GM12878 (cell line): Measurements from ENCODE around the gene IFT122. TPM values are rescaled to one million over a fixed set of nuclear protein-coding genes. Genes with fewer than 3 reads are reported as not detected.

Experiments used
- ATAC-seq: fragments of 200-7000 bp; cut with Tn5 transposase; 3 replicates; pipeline ENCODE4 v1.9.1; 2020; ENCODE audit warnings: mild to moderate bottlenecking, moderate library complexity
- BruUV-seq: library from RNA; stranded (reverse); fragments of 400-500 nt; replicated peaks from 2 replicates; lab custom pipeline; 2021; lab: Mats Ljungman, UMichigan
- CTCF ChIA-PET: fragments of 300-600 bp; sonication (Branson Sonifier 250); formaldehyde crosslinking; extraction: SDS; loops from one replicate; lab custom pipeline; 2021; ENCODE audit warnings: inconsistent platforms; lab: Yijun Ruan, JAX
- POLR2A ChIA-PET: fragments of 350-600 bp; formaldehyde crosslinking; extraction: SDS; loops from one replicate; lab custom pipeline; 2021; ENCODE audit warnings: inconsistent platforms; lab: Charles Lee
- RAD21 ChIA-PET: fragments of 300-600 bp; sonication (Branson Sonifier 250); formaldehyde crosslinking; loops from one replicate; lab custom pipeline; 2023; ENCODE audit warnings: antibody characterized with exemption; ENCODE audit not compliant: unreplicated experiment; lab: Charles Lee
- SMC1A ChIA-PET: fragments of 300-600 bp; sonication (Branson Sonifier 250); formaldehyde crosslinking; loops from one replicate; lab custom pipeline; 2023; ENCODE audit not compliant: unreplicated experiment, uncharacterized antibody; lab: Charles Lee
- DNase-seq: peaks from one replicate; pipeline ENCODE4 v3.0.0-alpha.2; 2011; ENCODE audit warnings: low read depth, low spot score
- FAIRE-seq: peaks from 3 replicates; lab custom pipeline; 2011; peaks lifted over from hg19 to GRCh38; lab: Jason Lieb, UNC
- H2AFZ ChIP-seq: 2 replicates; pipeline ENCODE4 v1.6.0; 2011; ENCODE audit warnings: low read depth, low read length, control low read depth; ENCODE audit not compliant: control insufficient read depth
- H3K27ac ChIP-seq: 2 replicates; pipeline ENCODE4 v1.5.1; 2011; ENCODE audit warnings: control low read depth; ENCODE audit not compliant: control insufficient read depth, insufficient read depth
- H3K27me3 ChIP-seq, 2 experiments: replicated peaks in 1 of 2; 2 replicates each; pipeline versions ENCODE4 v1.6.0 to v1.6.1; 2011; ENCODE audit warnings: low read length in 1 of 2; ENCODE audit not compliant: control insufficient read depth in 2 of 2, insufficient read depth in 2 of 2
- H3K36me3 ChIP-seq, 2 experiments: 2 replicates each; pipeline ENCODE4 v1.5.1; 2011; ENCODE audit warnings: low read length in 1 of 2; ENCODE audit not compliant: control insufficient read depth in 2 of 2, insufficient read depth in 2 of 2
- H3K4me1 ChIP-seq: 2 replicates; pipeline ENCODE4 v1.6.1; 2011; ENCODE audit warnings: mild to moderate bottlenecking, low read length, moderate library complexity, mixed read lengths; ENCODE audit not compliant: control insufficient read depth, insufficient read depth
- H3K4me2 ChIP-seq: 2 replicates; pipeline ENCODE4 v1.6.0; 2011; ENCODE audit warnings: control low read depth; ENCODE audit not compliant: control insufficient read depth, insufficient read depth
- H3K4me3 ChIP-seq: fragments of 200-600 bp; sonication (generic); 2 replicates; pipeline ENCODE4 v1.5.1; 2016
- H3K79me2 ChIP-seq: 2 replicates; pipeline ENCODE4 v1.6.0; 2011; ENCODE audit warnings: low read length; ENCODE audit not compliant: control insufficient read depth, insufficient read depth
- H3K9ac ChIP-seq: 2 replicates; pipeline ENCODE4 v1.8.0; 2011; ENCODE audit warnings: low read length, control low read depth, mixed read lengths; ENCODE audit not compliant: control insufficient read depth, insufficient read depth
- H3K9me3 ChIP-seq: replicated peaks from 3 replicates; pipeline ENCODE4 v1.5.1; 2011; ENCODE audit warnings: mild to moderate bottlenecking, low read length; ENCODE audit not compliant: control insufficient read depth, insufficient read depth
- H4K20me1 ChIP-seq: 2 replicates; pipeline ENCODE4 v1.6.0; 2011; ENCODE audit not compliant: control insufficient read depth, insufficient read depth
- E2F8 ChIP-seq: fragments of 450-650 bp; IDR thresholded peaks from 2 replicates; pipeline ENCODE4 v1.6.1; 2018; ENCODE audit warnings: mild to moderate bottlenecking, low read depth, moderate library complexity; ENCODE audit not compliant: partially characterized antibody
- MAX ChIP-seq: IDR thresholded peaks from 2 replicates; pipeline ENCODE4 v1.6.1; 2012; ENCODE audit warnings: low read depth, low read length, improper control_type of control experiment
- NFIC ChIP-seq: IDR thresholded peaks from 2 replicates; pipeline ENCODE4 v1.6.1; 2012; ENCODE audit warnings: low read depth, mild to moderate bottlenecking, inconsistent platforms, low read length, moderate library complexity
- ZNF384 ChIP-seq: IDR thresholded peaks from 2 replicates; pipeline ENCODE4 v1.6.1; 2012; ENCODE audit warnings: low read depth, mild to moderate bottlenecking, low read length, improper control_type of control experiment, borderline replicate concordance
- WGBS: methylation state at CpG from one replicate; pipeline ENCODE4 v1.1.6; 2016; ENCODE audit warnings: low lambda C conversion rate; ENCODE audit not compliant: insufficient replicate concordance, insufficient coverage; ENCODE audit errors: missing lambda C conversion rate; 5-methylcytosine and 5-hydroxymethylcytosine counted together
- in situ Hi-C: fragments of 300-500 bp; cut with MboI; formaldehyde crosslinking; loops from 9 replicates; pipeline ENCODE4 v1.14.3; 2018; ENCODE audit warnings: mixed read lengths
- intact Hi-C: fragments of 100-400 bp; cut with micrococcal nuclease; formaldehyde crosslinking; loops from one replicate; pipeline ENCODE4 v1.14.2; 2022; ENCODE audit not compliant: unreplicated experiment
- polyA plus RNA-seq, 11 experiments: library from polyadenylated mRNA; depleted of rRNA in 4 of 11; unstranded in 6 of 11; stranded (reverse) in 5 of 11; fragments of >200 nt; fragmentation: Nextera tagmentation in 4 of 11; fragmentation: Illumina TruSeq in 1 of 11; extraction: Ambion mirVana in 4 of 11; extraction: Trizol in 1 of 11; gene quantifications; 1 replicate in 1 of 11; 2 replicates in 10 of 11; pipeline versions ENCODE4 v1.2.1 to v1.2.3, GENCODE V29; 2011 to 2016; ENCODE audit warnings: inconsistent platforms in 2 of 11, missing spikeins in 2 of 11, low read depth in 1 of 11
- total RNA-seq, 4 experiments: library from RNA; depleted of rRNA in 3 of 4; stranded (reverse); fragments of >200 nt in 3 of 4; fragmentation: Illumina TruSeq in 1 of 4; extraction: Trizol in 1 of 4; gene quantifications; 2 replicates each; pipeline versions ENCODE4 v1.2.1 to v1.2.3, GENCODE V29; 2013 to 2021
- TF ChIP-seq, protein P1 (sequence below): IDR thresholded peaks from 2 replicates; pipeline ENCODE4 v1.6.1; 2012; ENCODE audit warnings: low read depth, low read length, improper control_type of control experiment

Gene IFT122
- total and polyA plus RNA-seq, 10 of the 15 experiments (the other 5 are each of a cell fraction or from before 2014, with no cell fraction given) = 1.8 to 19.2 (median 8.4) TPM

- H3K27me3 ChIP-seq = no peaks in the 10 kb centered on the region
- POLR2A ChIA-PET = no interaction called here
- H3K9me3 ChIP-seq = no peaks in the 10 kb centered on the region
- SMC1A ChIA-PET = no interaction called here
- H3K4me2 ChIP-seq = no peak overlapping the region
- no peak for TF ChIP-seq MAX
- TF ChIP-seq, all 136 proteins: peak for 0
- BruUV-seq = no TSS peak
- CTCF ChIA-PET = no interaction called here
- no peak overlapping the region for H2AFZ ChIP-seq
- no peak overlapping the region for H3K9ac ChIP-seq
- H4K20me1 ChIP-seq = no peaks in the 10 kb centered on the region
- in situ Hi-C loops (no loop called here), intact Hi-C loops (no loop called here)
- H3K79me2 ChIP-seq = no peaks in the 10 kb centered on the region
- RAD21 ChIA-PET = interaction anchor here (1.7 kb wide), 1 partner anchor 77 kb away, joined by 4 read pairs; no protein-coding TSS in a partner anchor
- WGBS = 51% methylated on average over 18 of the region's 18 CpGs
- ATAC-seq (no peak), DNase-seq (no peak), FAIRE-seq (no peak)
- no peaks in the 10 kb centered on the region for H3K4me1 ChIP-seq
- H3K27ac ChIP-seq = no peak overlapping the region
- no peak overlapping the region for H3K4me3 ChIP-seq
- H3K36me3 ChIP-seq = no peaks in the 10 kb centered on the region
Measured at GRCh38 chr3:129567176-129567705, 127.2 kb downstream of the IFT122 start.

GRCh38 chr3:129567939-129568338 lies 127.9 kb downstream of the IFT122 start:
- Histone ChIP-seq H3K79me2 (no peaks in the 10 kb centered on the region), H3K4me1 (no peaks in the 10 kb centered on the region), H4K20me1 (no peaks in the 10 kb centered on the region), H3K36me3 (no peaks in the 10 kb centered on the region), H2AFZ (no peak overlapping the region), H3K27me3 (no peaks in the 10 kb centered on the region), H3K4me3 (no peak overlapping the region), H3K27ac (no peak overlapping the region), H3K9me3 (no peaks in the 10 kb centered on the region), H3K4me2 (no peak overlapping the region), H3K9ac (no peak overlapping the region)
- ChIA-PET RAD21 (interaction anchor here (1.7 kb wide), 1 partner anchor 78 kb away, joined by 4 read pairs; no protein-coding TSS in a partner anchor), CTCF (no interaction called here), POLR2A (no interaction called here), SMC1A (no interaction called here)
- intact Hi-C loops = no loop called here
- no TSS peak for BruUV-seq
- in situ Hi-C loops = no loop called here
- no peak for DNase-seq
- no peak for FAIRE-seq
- 25% methylated on average over 2 of the region's 6 CpGs for WGBS
- no peak for TF ChIP-seq E2F8
- TF ChIP-seq NFIC = no peak
- TF ChIP-seq, protein P1, sequence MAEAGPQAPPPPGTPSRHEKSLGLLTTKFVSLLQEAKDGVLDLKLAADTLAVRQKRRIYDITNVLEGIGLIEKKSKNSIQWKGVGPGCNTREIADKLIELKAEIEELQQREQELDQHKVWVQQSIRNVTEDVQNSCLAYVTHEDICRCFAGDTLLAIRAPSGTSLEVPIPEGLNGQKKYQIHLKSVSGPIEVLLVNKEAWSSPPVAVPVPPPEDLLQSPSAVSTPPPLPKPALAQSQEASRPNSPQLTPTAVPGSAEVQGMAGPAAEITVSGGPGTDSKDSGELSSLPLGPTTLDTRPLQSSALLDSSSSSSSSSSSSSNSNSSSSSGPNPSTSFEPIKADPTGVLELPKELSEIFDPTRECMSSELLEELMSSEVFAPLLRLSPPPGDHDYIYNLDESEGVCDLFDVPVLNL = no peak
- peak; percentile 41; the same call in 1 of the 2 replicates for TF ChIP-seq ZNF384
- ATAC-seq = no peak
